NK-92 (cell line): ENCODE data around the gene ZNF318.

ENCODE experiments used
- DNase-seq: peaks from one replicate; lab custom pipeline; 2025; ENCODE audit not compliant: unreplicated experiment; lab: John Stamatoyannopoulos, UW

ZNF318 gene

GRCh38 chr6:43301081-43301870 lies 68.2 kb downstream of the ZNF318 start:
- no peak for DNase-seq

DNA sequence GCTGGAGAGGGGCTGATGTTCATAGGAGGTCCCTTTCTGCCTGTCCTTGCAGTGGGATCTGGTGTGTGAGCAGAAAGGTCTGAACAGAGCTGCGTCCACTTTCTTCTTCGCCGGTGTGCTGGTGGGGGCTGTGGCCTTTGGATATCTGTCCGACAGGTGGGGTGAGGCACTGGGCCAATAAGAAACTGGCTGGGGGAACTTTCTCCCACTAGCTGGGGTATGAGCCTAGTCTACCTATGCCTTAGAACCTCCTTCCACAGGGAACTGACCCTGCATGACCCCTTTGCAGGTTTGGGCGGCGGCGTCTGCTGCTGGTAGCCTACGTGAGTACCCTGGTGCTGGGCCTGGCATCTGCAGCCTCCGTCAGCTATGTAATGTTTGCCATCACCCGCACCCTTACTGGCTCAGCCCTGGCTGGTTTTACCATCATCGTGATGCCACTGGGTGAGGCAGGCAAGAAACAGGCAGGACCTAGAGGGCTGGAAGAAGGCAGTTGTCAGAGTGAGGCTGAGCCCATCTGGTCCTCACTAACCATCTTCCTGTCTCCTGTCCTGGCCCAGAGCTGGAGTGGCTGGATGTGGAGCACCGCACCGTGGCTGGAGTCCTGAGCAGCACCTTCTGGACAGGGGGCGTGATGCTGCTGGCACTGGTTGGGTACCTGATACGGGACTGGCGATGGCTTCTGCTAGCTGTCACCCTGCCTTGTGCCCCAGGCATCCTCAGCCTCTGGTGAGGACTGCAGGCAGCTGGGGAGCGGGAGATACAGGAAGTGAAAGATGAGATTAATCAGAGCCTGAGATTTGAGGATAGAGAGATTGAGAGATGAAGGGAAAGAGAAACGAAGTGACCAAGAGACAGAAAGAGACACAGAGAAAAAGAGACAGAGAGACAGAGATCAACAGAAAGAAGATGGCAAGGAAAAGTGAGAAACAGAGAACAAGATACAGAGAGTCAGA lies 69.8 kb downstream of the ZNF318 start:
- no peak for DNase-seq

DNA sequence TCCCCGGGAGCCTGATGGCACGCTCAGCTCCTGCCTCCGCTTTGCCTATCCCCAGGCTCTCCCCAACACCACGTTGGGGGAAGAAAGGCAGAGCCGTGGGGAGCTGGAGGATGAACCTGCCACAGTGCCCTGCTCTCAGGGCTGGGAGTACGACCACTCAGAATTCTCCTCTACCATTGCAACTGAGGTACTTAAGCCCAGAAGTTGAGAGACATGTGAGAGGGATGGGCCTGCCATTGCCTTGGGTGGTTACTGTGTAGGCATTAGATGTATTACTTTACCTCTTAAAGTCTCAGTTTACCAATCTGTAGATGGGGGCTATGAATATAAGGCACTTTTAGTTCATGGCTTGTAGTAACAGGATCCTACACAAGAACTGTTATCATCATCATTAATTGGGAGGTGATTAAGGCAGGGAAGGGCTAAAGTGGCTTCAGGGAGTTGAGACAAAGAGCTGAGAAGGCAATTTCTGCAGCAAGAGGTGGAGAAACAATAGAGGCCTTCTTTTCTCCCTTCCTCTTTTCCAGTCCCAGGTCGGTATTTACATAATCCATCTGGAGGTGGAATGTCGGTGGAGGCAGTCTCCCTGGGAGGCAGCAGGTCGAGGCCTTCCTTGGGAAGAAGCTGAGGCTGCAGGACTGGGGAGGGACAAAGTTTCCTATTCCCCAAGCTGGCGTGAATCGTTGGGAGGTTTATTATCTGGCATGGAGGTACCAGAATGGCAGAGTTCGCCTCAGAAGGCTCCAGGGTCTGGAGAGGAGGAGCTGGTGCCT lies 70.7 kb downstream of the ZNF318 start:
- no peak for DNase-seq

DNA sequence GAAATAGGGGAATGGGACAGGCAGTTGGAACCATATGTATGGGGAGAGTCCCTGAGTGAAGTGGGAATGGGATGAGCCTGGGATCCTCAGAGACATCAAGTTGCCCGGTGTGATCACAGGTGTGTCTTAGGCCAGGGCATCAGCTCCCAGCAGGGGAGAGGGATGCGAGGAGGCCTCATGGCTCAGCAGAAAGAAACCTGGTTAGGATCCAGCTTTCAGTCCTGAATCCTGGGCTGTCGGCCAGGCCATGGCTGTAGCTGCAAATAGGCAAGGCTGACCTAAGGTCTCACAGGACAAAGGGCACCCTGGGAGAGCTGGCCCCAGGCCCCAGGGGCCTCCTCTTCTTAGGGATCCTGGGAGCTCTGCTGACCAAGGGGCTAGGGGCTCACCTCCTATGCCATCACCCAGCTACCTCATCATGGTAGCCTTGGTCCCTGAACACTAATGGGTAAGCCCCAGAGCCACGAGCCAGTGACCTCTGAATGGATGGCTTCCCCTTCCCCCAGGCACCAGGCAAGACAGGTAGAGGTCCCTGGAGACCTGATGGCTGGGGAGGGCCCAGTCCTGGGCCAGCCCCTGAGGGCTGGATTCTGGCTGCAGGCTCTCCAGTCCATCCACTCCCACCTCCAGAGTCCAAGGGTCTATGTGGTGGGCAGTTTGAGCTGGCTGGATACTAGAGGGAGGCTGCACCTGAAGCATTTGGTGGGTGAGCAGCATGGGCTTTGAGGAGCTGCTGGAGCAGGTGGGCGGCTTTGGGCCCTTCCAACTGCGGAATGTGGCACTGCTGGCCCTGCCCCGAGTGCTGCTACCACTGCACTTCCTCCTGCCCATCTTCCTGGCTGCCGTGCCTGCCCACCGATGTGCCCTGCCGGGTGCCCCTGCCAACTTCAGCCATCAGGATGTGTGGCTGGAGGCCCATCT lies 71.5 kb downstream of the ZNF318 start, which contains the start of gene SLC22A7:
Gene SLC22A7 (plus strand): TSS at position 617 of the 921 bp plus-strand sequence. CDS start 99 bp downstream, at position 716.
- DNase-seq, result no peak

DNA sequence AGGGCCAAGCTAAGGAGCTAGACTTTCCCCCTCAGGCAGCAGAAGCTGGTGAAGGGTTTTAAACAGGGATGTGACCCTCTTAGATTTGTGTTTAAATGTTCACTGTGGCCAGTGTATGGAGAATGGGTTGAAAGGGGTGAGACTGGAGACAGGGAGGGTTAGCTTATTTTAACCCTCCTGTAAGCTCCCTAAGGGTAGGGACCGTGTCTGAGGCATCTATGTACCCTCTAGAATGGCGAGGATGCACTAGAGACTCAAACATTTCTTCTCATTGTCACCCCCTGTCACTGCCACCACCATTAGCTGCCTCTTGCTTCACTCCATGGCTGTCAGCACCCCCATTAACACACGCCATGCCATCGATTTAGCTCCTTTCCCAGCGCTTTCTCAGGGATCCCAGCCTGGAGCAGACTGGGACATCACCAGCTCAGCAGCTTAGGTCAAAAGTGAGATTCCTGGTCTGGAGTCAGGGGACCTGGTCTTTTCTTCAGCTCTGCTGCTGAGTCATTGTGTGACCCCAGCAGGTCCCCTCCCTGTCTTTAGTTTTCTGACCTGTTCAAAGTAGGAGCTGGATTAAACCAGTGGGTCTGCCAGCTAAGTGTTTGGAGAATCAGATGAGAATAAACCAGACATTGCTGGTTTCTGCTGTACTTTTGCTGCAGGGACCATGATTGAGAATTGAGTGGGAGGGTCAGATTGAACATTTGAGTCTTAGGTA lies 72.5 kb downstream of the ZNF318 start:
- no peak for DNase-seq

- DNase-seq, result no peak
Observed at GRCh38 chr6:43295456-43295855, 74.0 kb downstream of the ZNF318 start.

DNA sequence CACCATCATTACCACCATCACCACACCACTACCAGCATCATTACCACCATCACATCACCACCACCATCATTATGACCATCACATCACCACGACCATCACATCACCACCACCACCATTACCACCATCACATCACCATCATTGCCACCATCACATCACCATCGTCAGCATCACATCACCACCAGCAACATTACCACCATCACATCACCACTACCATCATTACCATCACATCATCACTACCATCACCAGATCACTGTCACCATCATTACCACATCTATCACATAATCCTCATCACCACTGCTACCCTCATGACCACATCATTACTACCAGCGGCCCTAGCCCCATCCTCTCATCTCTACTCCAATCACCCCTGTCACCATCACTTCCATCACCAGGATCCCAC lies 74.9 kb downstream of the ZNF318 start:
- DNase-seq, result no peak

DNA sequence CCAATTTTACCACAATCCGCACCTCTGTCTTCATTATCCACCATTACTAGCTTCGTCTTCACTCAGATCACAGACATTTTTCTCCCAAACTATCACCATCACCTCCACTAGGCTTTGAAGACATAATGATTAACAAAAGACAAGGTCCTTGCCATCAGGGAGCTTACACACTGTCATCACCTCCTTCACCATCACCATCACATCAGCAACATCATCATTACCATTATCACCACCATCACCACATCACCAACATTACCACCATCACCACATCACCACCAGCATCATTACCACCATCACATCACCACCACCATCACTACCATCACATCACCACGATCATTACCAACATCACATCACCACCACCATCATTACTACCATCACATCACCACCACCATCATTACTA lies 75.7 kb downstream of the ZNF318 start:
- DNase-seq, result no peak

GRCh38 chr6:43292763-43293318 lies 76.6 kb downstream of the ZNF318 start:
- DNase-seq, result no peak

DNA sequence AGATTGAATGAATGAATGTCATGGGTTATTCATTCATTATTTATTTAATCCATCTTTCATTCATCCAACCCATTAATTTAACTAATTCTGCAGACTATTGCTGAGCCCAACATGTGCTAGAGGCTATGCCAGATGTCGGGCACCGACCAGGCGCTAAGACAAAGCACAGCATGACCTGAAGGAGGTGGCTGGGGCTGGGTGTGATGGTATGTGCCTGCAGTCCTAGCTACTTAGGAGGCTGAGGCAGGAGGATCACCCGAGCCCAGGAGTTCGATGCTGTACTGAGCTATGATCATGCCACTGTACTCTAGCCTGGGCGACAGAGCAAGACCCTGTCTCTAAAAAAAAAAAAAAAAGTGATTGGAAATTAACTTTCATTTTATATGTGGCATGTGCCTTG lies 77.1 kb downstream of the ZNF318 start:
- DNase-seq, result no peak

- DNase-seq, result no peak
Observed at GRCh38 chr6:43291708-43292107, 77.7 kb downstream of the ZNF318 start.

GRCh38 chr6:43290905-43291355 lies 78.5 kb downstream of the ZNF318 start:
- no peak for DNase-seq

DNA sequence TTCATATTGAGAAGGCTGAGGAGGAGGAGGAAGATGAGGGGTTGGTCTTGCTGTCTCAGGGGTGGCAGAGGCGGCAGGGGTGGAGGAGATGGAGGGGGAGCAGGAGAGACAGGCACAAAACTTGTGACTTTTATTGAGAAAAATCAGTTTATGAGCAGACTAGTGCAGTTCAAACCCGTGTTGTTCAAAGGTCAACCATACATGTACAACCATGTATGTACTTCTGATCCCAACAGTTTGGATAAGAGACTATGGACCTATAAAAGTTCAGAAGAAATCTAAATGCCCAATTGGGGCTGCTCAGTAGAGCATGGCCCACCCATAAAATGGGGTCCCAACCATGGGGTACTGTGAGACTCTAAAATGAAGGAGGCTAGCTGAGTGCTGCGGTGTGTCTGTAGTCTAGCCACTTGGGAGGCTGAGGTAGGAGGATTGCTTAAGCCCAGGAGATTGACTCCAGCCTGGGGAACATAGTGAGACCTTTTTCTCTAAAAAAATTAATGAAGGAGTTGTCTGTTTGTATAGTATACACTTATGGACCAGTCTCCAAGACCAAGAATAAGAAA lies 79.0 kb downstream of the ZNF318 start:
- no peak for DNase-seq

DNA sequence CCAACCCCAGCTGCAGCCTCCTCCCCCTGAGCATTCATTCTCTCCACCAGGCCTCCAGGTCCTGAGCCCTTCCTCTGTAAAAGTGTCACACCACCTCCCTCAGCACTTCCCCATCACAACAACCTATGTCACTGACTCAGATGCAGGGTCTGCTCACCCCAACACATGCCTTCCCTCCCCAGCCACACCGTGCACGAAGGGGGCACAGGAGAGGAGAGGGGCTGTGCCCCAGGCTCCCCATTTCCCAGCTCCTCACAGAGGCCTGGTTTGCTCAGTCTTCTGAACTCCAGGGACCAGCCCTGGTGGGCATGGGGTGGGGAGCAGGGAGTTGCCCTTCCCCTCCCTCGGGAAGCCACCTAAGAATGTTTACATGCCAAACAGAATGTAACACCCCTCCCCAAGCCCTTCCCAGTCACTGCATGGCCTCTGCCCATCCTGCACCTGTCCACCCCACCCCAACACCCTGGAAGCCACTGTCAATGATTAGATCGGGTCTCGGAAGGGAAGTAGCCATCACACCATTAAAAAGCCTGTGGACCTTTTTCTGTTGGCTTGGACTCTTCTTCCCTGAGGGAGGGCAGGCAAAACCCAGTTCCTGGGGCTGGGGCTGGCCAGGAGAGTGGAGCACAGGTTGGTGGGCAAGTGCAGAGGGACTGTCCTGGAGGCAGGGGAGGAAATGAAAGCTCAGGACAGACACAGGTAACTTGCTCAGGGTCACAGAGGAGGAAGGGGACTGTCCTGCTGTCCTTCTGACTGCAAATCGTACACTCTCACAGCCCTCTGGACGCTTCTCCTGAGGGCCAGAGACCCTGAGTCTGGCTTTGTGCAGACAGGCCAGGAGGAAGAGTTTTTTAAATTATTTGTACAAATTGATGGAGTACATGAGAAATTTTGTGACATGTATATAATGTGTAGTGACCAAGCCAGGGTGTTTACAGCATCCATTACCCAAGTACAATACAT lies 81.4 kb downstream of the ZNF318 start:
- no peak for DNase-seq

- DNase-seq, result no peak
Observed at GRCh38 chr6:43286980-43287716, 82.3 kb downstream of the ZNF318 start.

- DNase-seq, result no peak
Observed at GRCh38 chr6:43286456-43286979, 82.9 kb downstream of the ZNF318 start.
